Bone marrow (tissue), 2 donors: ENCODE measurements around the gene SH3BP4.

Source experiments
- DNase-seq, 2 donors: peaks; one replicate each; lab custom pipeline; 2025; lab: John Stamatoyannopoulos, UW

Gene SH3BP4

GRCh38 chr2:234998404-234999211, 46.8 kb downstream of the SH3BP4 start:
- no peak for DNase-seq

- DNase-seq, result no peak
Measured at GRCh38 chr2:234999740-235000425, 48.1 kb downstream of the SH3BP4 start.

GRCh38 chr2:235000426-235001236, 48.8 kb downstream of the SH3BP4 start:
- no peak for DNase-seq

GRCh38 chr2:235001237-235002133, 49.7 kb downstream of the SH3BP4 start:
- no peak for DNase-seq

- no peak for DNase-seq
Measured at GRCh38 chr2:235002198-235003095, 50.6 kb downstream of the SH3BP4 start.

- DNase-seq, result no peak
Measured at GRCh38 chr2:235003096-235003775, 51.4 kb downstream of the SH3BP4 start.

GRCh38 chr2:235004329-235004903, 52.6 kb downstream of the SH3BP4 start:
- DNase-seq, result no peak

- DNase-seq, result no peak
Measured at GRCh38 chr2:235005023-235005422, 53.2 kb downstream of the SH3BP4 start.

- DNase-seq, result no peak
Measured at GRCh38 chr2:235005603-235006259, 53.9 kb downstream of the SH3BP4 start.

- DNase-seq, result no peak
Measured at GRCh38 chr2:235006461-235006860, 54.6 kb downstream of the SH3BP4 start.

GRCh38 chr2:235006986-235007385, 55.2 kb downstream of the SH3BP4 start:
- DNase-seq, result no peak

GRCh38 chr2:235007664-235008457, 56.0 kb downstream of the SH3BP4 start:
- DNase-seq, result no peak

GRCh38 chr2:235008584-235009044, 56.8 kb downstream of the SH3BP4 start:
- no peak for DNase-seq

- DNase-seq, result no peak
Measured at GRCh38 chr2:235009081-235009480, 57.3 kb downstream of the SH3BP4 start.

- DNase-seq, result no peak
Measured at GRCh38 chr2:235010117-235010714, 58.4 kb downstream of the SH3BP4 start.

GRCh38 chr2:235011607-235011928, 59.8 kb downstream of the SH3BP4 start:
- DNase-seq, result no peak

- DNase-seq, result no peak
Measured at GRCh38 chr2:235011929-235012631, 60.3 kb downstream of the SH3BP4 start.
